Body of pancreas (tissue), 4 donors: Measurements from ENCODE around the gene ADGRB3.

Experiments used
- CTCF ChIP-seq, 7 experiments: fragments of 450-650 bp in 4 of 7; fragments of 200-600 bp in 3 of 7; sonication (generic) in 3 of 7; IDR thresholded peaks; one replicate each; pipeline ENCODE4 v1.5.1; 2016 to 2019; ENCODE audit warnings: antibody characterized with exemption in 7 of 7
- POLR2A ChIP-seq, 3 donors: fragments of 450-650 bp; IDR thresholded peaks; one replicate each; pipeline ENCODE4 v1.6.1; 2016; ENCODE audit warnings: antibody characterized with exemption in 3 of 3, mild to moderate bottlenecking in 2 of 3

GRCh38 chr6:69279805-69280204, 644.7 kb downstream of the ADGRB3 start:
- no peak for TF ChIP-seq POLR2A (IDR thresholded peaks at IDR 0.05)
- TF ChIP-seq CTCF (IDR thresholded peaks at IDR 0.05) = no peak
